NB4 (cell line): ENCODE results near the gene CCL22.

Experiments used
- MAX ChIP-seq: IDR thresholded peaks from 2 replicates; pipeline ENCODE4 v1.6.1; 2011; ENCODE audit warnings: low read depth, low read length
- POLR2A ChIP-seq: IDR thresholded peaks from 2 replicates; pipeline ENCODE4 v1.6.1; 2011; ENCODE audit warnings: mild to moderate bottlenecking; ENCODE audit not compliant: insufficient read length; ENCODE audit errors: extremely low read depth
- TF ChIP-seq, protein P1 (sequence below): IDR thresholded peaks from one replicate; pipeline ENCODE4 v1.5.1; 2012; ENCODE audit warnings: low read depth, low read length

DNA sequence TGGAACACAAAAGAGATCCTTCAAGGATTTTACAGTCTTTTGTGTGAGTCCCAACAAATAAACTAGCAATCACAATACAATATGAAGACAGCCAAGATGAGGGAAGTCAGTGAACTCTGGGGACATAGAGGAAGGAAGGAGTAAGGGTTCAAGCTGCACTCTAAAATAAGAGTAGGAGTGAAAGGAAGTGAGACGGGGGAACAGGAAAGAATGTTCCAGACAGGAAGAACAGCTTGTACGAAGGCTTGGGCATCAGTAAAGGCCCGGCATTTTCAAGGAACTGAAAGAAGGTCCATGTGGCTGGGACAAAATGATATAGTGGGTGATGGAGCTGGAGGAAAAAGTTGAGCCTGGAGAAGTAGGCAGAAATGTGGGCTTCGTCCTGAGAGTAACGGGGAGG lies 50.5 kb downstream of the CCL22 start:
- TF ChIP-seq POLR2A (no peak), MAX (no peak)
- TF ChIP-seq, protein P1, sequence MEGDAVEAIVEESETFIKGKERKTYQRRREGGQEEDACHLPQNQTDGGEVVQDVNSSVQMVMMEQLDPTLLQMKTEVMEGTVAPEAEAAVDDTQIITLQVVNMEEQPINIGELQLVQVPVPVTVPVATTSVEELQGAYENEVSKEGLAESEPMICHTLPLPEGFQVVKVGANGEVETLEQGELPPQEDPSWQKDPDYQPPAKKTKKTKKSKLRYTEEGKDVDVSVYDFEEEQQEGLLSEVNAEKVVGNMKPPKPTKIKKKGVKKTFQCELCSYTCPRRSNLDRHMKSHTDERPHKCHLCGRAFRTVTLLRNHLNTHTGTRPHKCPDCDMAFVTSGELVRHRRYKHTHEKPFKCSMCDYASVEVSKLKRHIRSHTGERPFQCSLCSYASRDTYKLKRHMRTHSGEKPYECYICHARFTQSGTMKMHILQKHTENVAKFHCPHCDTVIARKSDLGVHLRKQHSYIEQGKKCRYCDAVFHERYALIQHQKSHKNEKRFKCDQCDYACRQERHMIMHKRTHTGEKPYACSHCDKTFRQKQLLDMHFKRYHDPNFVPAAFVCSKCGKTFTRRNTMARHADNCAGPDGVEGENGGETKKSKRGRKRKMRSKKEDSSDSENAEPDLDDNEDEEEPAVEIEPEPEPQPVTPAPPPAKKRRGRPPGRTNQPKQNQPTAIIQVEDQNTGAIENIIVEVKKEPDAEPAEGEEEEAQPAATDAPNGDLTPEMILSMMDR: no peak
